SH-SY5Y (cell line): ENCODE results near the gene CORO2A.

ENCODE experiments used
- GATA2 ChIP-seq: IDR thresholded peaks from 2 replicates; pipeline ENCODE4 v1.6.1; 2011; ENCODE audit warnings: mild to moderate bottlenecking, low read depth, low read length
- GATA3 ChIP-seq: IDR thresholded peaks from 2 replicates; pipeline ENCODE4 v1.6.1; 2011; ENCODE audit warnings: low read depth, mild to moderate bottlenecking, low read length, moderate library complexity

- TF ChIP-seq GATA2 (no peak), GATA3 (no peak)
Observed at GRCh38 chr9:98176391-98177259, 15.8 kb downstream of the CORO2A start.
